Skeletal muscle tissue (tissue), 4 donors: ENCODE measurements around the gene DCST1. TPM values are rescaled to one million over a fixed set of nuclear protein-coding genes. Genes with fewer than 3 reads are reported as not detected.

ENCODE experiments used
- H3K27ac ChIP-seq: one replicate; pipeline ENCODE4 v1.7.0; 2013; ENCODE audit warnings: mild to moderate bottlenecking, low read depth, low read length, inconsistent platforms
- H3K27me3 ChIP-seq, 3 donors: one replicate each; pipeline ENCODE4 v1.7.0; 2013; ENCODE audit warnings: low read length in 3 of 3; ENCODE audit not compliant: control insufficient read depth in 3 of 3, insufficient read depth in 3 of 3
- H3K36me3 ChIP-seq, 3 donors: one replicate each; pipeline ENCODE4 v1.7.0; 2013; ENCODE audit warnings: low read length in 3 of 3; ENCODE audit not compliant: control insufficient read depth in 3 of 3, insufficient read depth in 3 of 3
- H3K4me1 ChIP-seq, 3 donors: one replicate each; pipeline ENCODE4 v1.7.0; 2013; ENCODE audit warnings: low read length in 3 of 3, mild to moderate bottlenecking in 3 of 3; ENCODE audit not compliant: control insufficient read depth in 3 of 3, insufficient read depth in 3 of 3
- H3K4me3 ChIP-seq, 3 donors: one replicate each; pipeline ENCODE4 v1.7.0; 2013; ENCODE audit warnings: low read length in 3 of 3
- H3K9ac ChIP-seq, 3 donors: one replicate each; pipeline ENCODE4 v1.7.0; 2013; ENCODE audit warnings: low read length in 3 of 3, mild to moderate bottlenecking in 3 of 3, moderate library complexity in 2 of 3, low read depth in 1 of 3
- H3K9me3 ChIP-seq, 3 donors: one replicate each; pipeline ENCODE4 v1.7.0; 2013; ENCODE audit warnings: low read length in 3 of 3; ENCODE audit not compliant: control insufficient read depth in 3 of 3
- total RNA-seq: library from RNA; depleted of rRNA; stranded (reverse); fragments of >200 nt; gene quantifications from one replicate; pipeline ENCODE4 v1.2.3, GENCODE V29; 2014
- donor health status: Osteomylitis.

Gene DCST1
- total RNA-seq, 1 donor from 2014 or later = not detected

GRCh38 chr1:155022136-155022926 lies 11.3 kb upstream of the DCST1 start:
- Histone ChIP-seq H3K27ac (no peak overlapping the region), H3K27me3 (no peaks in the 10 kb centered on the region), H3K4me3 (no peak overlapping the region), H3K9ac (peak overlapping the region in 1 of 3 donors; percentile 35), H3K9me3 (no peaks in the 10 kb centered on the region), H3K4me1 (peaks cover 6 to 16% (median 7%) of the 10 kb centered on the region in 3 donors), H3K36me3 (no peaks in the 10 kb centered on the region)

- Histone ChIP-seq H3K4me3 (no peak overlapping the region), H3K36me3 (no peaks in the 10 kb centered on the region), H3K27ac (no peak overlapping the region), H3K27me3 (no peaks in the 10 kb centered on the region), H3K4me1 (peaks cover 2 to 10% (median 3%) of the 10 kb centered on the region in 3 donors), H3K9me3 (no peaks in the 10 kb centered on the region), H3K9ac (peak overlapping the region in 1 of 3 donors; percentile 35)
Measured at GRCh38 chr1:155022927-155023236, 10.7 kb upstream of the DCST1 start.

- no peaks in the 10 kb centered on the region for H3K27me3 ChIP-seq
- peaks cover 0 to 4% (median 0%) of the 10 kb centered on the region in 3 donors for H3K4me1 ChIP-seq
- no peaks in the 10 kb centered on the region for H3K36me3 ChIP-seq
- H3K27ac ChIP-seq = no peak overlapping the region
- no peaks in the 10 kb centered on the region for H3K9me3 ChIP-seq
- H3K9ac ChIP-seq = no peak overlapping the region
- H3K4me3 ChIP-seq = no peak overlapping the region
Measured at GRCh38 chr1:155023627-155024026, 10.0 kb upstream of the DCST1 start.

- no peak overlapping the region for H3K27ac ChIP-seq
- no peaks in the 10 kb centered on the region for H3K27me3 ChIP-seq
- H3K36me3 ChIP-seq = no peaks in the 10 kb centered on the region
- no peak overlapping the region for H3K9ac ChIP-seq
- H3K4me1 ChIP-seq = no peaks in the 10 kb centered on the region
- no peak overlapping the region for H3K4me3 ChIP-seq
- no peaks in the 10 kb centered on the region for H3K9me3 ChIP-seq
Measured at GRCh38 chr1:155024315-155024714, 9.3 kb upstream of the DCST1 start.

DNA sequence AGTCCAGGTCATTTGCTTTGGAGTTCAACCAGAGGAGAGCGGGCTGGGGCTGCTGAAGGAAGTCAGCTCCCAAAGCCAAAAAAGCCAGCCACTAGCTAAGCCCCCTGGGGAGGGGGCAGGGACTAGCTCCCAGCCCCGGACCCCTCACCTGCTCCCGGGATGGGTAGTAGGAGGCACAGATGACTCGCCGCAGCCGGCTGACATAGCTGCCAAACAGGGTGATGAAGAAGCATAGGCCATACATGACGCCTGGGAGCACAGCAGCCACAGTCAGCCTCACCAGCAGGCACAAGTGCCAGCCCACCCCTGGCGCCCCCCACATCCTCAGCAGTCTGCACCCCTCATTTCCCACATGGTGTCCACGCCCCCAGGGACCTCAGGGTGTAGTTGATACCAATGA lies 7.5 kb upstream of the DCST1 start:
- Histone ChIP-seq H3K4me3 (no peak overlapping the region), H3K27me3 (no peaks in the 10 kb centered on the region), H3K4me1 (no peaks in the 10 kb centered on the region), H3K9ac (no peak overlapping the region), H3K36me3 (no peaks in the 10 kb centered on the region), H3K27ac (no peak overlapping the region), H3K9me3 (no peaks in the 10 kb centered on the region)

DNA sequence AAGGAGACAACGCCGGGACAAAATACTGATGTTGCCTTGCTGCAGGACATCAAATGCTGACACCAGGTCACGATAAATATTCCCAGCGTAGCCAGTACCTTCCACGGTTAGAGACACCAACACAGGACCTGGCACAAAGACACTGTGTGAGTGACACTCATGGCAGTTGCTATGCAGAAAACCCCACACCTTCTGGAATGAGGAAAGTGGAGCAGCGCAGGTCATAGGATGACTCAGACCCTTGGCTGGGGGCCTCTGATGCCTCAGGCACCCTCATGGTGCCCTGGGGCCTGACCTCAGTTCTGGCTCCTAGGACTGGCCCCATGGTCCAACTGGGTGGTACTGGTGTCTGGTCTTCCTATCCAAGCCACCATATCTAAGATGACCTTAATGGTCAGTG lies 7.0 kb upstream of the DCST1 start:
- Histone ChIP-seq H3K4me1 (no peaks in the 10 kb centered on the region), H3K9me3 (no peaks in the 10 kb centered on the region), H3K36me3 (no peaks in the 10 kb centered on the region), H3K4me3 (no peak overlapping the region), H3K27me3 (no peaks in the 10 kb centered on the region), H3K9ac (no peak overlapping the region), H3K27ac (no peak overlapping the region)

DNA sequence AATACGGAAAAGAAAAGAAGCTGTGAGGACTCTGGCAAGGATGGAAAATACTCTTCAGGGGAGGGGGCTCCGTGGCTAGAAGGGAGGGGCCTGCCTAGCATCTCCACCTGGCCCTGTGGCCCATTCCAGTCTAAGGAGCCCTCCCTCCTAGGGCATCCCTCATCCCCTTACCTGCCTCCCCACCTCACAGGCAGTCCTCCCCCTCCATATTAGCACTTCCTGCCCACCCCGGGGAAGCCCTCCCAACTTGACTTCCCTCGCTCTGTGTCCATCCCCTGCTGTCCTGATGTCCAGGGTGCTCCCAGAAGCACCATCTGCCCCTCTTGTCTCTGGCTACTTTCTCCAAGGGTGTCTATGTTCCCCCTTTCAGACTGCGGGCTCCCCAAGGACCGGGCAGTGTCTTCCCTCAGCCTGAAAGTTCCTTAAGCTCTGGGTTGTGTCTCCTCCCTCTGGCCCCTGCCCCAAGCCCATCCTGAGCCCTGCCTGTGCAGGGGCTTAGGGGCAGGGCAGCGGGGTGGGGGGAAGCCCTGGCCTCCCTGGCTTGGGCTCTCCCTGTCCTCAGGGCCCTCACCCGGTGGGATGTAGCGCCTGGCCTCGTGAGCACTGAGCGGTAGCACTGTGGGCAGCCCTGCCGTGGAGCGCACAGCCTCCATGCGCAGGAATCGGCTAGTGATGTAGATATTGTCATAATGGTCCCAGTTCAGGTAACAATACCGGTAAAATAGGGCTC lies 3.9 kb upstream of the DCST1 start:
- Histone ChIP-seq H3K36me3 (no peaks in the 10 kb centered on the region), H3K9me3 (no peaks in the 10 kb centered on the region), H3K27me3 (peaks cover 0 to 2% (median 0%) of the 10 kb centered on the region in 3 donors)

DNA sequence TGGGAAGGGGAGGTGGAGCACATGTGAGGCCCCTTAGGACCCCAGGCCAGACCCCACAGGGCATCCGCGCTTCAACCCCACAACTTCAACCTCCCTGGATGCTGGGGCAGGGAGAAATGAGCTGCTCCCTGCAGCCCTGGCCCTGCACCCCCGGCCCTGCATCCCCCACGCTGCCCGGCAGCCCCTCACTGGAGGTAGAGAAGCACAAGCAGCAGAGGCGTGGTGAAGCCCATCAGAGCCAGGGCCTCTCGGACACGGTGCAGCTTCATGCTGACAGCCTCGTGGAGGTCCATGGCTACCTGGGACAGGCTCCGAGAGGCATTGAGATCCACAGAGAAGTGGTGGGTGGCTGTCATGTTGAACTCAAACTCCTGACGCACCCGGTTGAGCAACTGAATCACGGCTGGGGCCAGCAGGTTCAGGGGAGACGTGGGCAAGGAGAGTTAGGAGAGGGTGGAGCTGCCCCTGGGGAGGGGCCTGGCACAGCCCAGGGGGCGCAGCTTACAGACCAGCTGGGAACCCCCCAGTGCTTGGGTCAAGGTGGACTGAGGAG lies 3.3 kb upstream of the DCST1 start:
- no peaks in the 10 kb centered on the region for H3K4me1 ChIP-seq
- H3K9me3 ChIP-seq = no peaks in the 10 kb centered on the region
- H3K36me3 ChIP-seq = no peaks in the 10 kb centered on the region

More for the DNA sequence above, 3.9 kb upstream of the DCST1 start:
- Histone ChIP-seq H3K9ac (no peak overlapping the region), H3K4me3 (no peak overlapping the region), H3K27ac (no peak overlapping the region), H3K4me1 (no peaks in the 10 kb centered on the region)

DNA sequence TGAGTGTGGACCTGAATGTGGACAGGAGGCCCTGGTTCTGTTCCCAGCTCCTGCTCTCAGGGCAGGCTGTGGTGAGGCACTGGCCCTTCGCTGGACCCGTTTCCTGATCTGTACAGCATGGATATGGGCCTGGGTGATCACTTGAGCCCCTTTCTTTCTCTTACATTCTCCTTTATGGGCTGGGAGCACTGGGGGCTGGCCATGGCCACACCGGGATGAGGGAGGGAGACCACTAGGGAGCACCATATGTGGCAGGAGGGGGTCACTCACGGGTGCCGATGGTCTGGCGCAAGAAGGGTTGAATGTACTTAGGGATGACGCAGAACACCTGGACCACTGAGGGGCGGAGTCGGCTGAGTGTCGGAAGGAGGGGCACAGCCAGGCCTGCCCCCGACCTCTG lies 2.7 kb upstream of the DCST1 start:
- Histone ChIP-seq H3K27ac (no peak overlapping the region), H3K4me1 (no peaks in the 10 kb centered on the region), H3K4me3 (no peak overlapping the region), H3K27me3 (peaks cover 0 to 2% (median 0%) of the 10 kb centered on the region in 3 donors), H3K9me3 (no peaks in the 10 kb centered on the region), H3K9ac (no peak overlapping the region), H3K36me3 (no peaks in the 10 kb centered on the region)

More for the DNA sequence above, 3.3 kb upstream of the DCST1 start:
- Histone ChIP-seq H3K4me3 (no peak overlapping the region), H3K9ac (no peak overlapping the region), H3K27me3 (peaks cover 0 to 2% (median 0%) of the 10 kb centered on the region in 3 donors), H3K27ac (no peak overlapping the region)

- H3K27me3 ChIP-seq = peaks cover 0 to 2% (median 0%) of the 10 kb centered on the region in 3 donors
- peaks cover 0 to 5% (median 0%) of the 10 kb centered on the region in 3 donors for H3K4me1 ChIP-seq
- no peak overlapping the region for H3K9ac ChIP-seq
- no peak overlapping the region for H3K27ac ChIP-seq
- H3K4me3 ChIP-seq = no peak overlapping the region
- no peaks in the 10 kb centered on the region for H3K9me3 ChIP-seq
- no peaks in the 10 kb centered on the region for H3K36me3 ChIP-seq
Measured at GRCh38 chr1:155032886-155033285, 738 bp upstream of the DCST1 start.
